GM21390 (cell line): ENCODE measurements around the gene PCDHGA10.
"Not testable (repeated sequence)": the region's sequence is repeated elsewhere in the genome, so short reads cannot be mapped to it uniquely, and the experiment has no call there.

Experiments
- ATAC-seq: cut with Tn5 transposase; IDR thresholded peaks from one replicate; pipeline ENCODE4 v1.9.1; 2021; ENCODE audit not compliant: unreplicated experiment

PCDHGA10 gene

GRCh38 chr5:141392429-141393198 is 20.2 kb upstream of the PCDHGA10 start, which contains the start of gene PCDHGA8:
Gene PCDHGA8, plus strand, starts transcription at chr5:141392633. Its CDS starts 181 bp downstream, at chr5:141392814.
- ATAC-seq, result no peak

- no peak for ATAC-seq
Observed at GRCh38 chr5:141393267-141393666, 19.5 kb upstream of the PCDHGA10 start.

DNA sequence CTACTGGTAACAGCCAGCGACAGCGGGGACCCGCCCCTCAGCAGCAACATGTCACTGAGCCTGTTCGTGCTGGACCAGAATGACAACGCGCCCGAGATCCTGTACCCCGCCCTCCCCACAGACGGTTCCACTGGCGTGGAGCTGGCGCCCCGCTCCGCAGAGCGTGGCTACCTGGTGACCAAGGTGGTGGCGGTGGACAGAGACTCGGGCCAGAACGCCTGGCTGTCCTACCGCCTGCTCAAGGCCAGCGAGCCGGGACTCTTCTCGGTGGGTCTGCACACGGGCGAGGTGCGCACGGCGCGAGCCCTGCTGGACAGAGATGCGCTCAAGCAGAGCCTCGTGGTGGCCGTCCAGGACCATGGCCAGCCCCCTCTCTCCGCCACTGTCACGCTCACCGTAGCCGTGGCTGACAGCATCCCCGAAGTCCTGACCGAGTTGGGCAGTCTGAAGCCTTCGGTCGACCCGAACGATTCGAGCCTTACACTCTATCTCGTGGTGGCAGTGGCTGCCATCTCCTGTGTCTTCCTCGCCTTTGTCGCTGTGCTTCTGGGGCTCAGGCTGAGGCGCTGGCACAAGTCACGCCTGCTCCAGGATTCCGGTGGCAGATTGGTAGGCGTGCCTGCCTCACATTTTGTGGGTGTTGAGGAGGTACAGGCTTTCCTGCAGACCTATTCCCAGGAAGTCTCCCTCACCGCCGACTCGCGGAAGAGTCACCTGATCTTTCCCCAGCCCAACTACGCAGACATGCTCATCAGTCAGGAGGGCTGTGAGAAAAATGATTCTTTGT is 18.2 kb upstream of the PCDHGA10 start:
- not testable (repeated sequence) for ATAC-seq

GRCh38 chr5:141397756-141398551 is 14.8 kb upstream of the PCDHGA10 start, which contains the start of gene PCDHGB5:
Gene PCDHGB5, plus strand, starts transcription at chr5:141397947. Its CDS starts 181 bp downstream, at chr5:141398128.
- not testable (repeated sequence) for ATAC-seq

- ATAC-seq, result no peak
Observed at GRCh38 chr5:141398608-141399007, 14.2 kb upstream of the PCDHGA10 start.

GRCh38 chr5:141399555-141400258 is 13.1 kb upstream of the PCDHGA10 start:
- ATAC-seq, result no peak

- ATAC-seq, result peak; percentile 55
Observed at GRCh38 chr5:141402553-141403243, 10.1 kb upstream of the PCDHGA10 start, which contains the start of gene PCDHGA9. Gene PCDHGA9, plus strand, starts transcription at chr5:141402778. Its CDS starts 175 bp downstream, at chr5:141402953.

GRCh38 chr5:141403387-141403786 is 9.4 kb upstream of the PCDHGA10 start:
- ATAC-seq, result no peak

DNA sequence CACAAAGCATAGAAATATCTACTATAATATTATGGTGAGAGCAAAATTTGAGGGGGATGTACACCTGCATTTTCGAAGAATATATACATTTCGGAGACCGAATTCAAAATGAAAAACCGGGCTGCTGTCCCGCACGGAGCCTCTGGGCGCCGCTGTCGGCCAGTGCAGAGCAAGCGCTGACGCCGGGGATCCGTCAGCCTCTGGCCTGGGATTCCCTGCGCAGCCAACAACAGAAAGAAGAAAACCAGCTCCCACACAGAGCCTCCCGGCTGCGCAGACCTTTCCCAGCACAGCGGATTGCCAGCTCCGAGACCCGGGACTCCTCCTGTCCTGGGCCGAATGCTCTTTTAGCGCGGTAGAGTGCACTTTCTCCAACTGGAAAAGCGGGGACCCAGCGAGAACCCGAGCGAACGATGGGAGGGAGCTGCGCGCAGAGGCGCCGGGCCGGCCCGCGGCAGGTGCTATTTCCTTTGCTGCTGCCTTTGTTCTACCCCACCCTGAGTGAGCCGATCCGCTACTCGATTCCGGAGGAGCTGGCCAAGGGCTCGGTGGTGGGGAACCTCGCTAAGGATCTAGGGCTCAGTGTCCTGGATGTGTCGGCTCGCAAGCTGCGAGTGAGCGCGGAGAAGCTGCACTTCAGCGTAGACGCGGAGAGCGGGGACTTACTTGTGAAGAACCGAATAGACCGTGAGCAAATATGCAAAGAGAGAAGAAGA is 4.8 kb upstream of the PCDHGA10 start, which contains the start of gene PCDHGB6:
Gene PCDHGB6, plus strand, starts transcription at position 232 of the 716 bp plus-strand sequence. Its CDS starts 182 bp downstream, at position 414.
- peak; percentile 64 for ATAC-seq

DNA sequence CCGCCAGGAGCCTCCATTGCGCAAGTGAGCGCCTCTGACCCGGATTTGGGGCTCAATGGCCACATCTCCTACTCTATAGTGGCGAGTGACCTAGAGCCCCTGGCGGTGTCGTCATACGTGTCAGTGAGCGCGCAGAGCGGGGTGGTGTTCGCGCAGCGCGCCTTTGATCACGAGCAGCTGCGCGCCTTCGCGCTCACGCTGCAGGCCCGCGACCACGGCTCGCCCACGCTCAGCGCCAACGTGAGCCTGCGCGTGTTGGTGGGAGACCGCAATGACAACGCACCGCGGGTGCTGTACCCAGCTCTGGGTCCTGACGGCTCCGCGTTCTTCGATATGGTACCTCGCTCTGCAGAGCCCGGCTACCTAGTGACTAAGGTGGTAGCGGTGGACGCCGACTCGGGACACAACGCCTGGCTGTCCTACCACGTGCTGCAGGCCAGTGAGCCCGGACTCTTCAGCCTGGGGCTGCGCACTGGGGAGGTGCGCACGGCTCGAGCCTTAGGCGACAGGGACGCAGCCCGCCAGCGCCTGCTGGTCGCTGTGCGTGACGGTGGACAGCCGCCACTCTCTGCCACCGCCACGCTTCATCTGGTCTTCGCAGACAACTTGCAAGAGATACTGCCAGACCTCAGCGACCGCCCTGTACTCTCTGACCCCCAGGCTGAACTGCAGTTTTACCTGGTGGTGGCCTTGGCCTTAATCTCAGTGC is 3.0 kb upstream of the PCDHGA10 start:
- no peak for ATAC-seq

DNA sequence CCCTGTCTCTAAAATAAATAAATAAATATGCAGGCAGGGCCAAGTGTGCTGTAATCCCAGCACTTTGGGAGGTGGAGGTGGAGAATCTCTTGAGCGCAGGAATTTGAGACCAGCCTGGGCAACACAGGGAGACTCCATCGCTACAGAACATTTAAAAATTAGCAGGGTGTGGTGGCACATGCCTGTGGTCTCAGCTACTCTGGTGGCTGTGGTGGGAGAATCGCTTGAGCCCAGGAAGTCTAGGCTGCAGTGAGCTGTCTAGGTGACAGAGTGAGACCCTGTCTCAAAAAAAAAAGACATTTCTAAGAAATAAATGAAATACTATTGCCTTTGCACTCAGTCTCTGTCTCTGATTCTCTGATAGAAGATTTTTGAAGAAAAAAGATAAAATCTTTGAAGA is 1.2 kb upstream of the PCDHGA10 start:
- ATAC-seq, result no peak

DNA sequence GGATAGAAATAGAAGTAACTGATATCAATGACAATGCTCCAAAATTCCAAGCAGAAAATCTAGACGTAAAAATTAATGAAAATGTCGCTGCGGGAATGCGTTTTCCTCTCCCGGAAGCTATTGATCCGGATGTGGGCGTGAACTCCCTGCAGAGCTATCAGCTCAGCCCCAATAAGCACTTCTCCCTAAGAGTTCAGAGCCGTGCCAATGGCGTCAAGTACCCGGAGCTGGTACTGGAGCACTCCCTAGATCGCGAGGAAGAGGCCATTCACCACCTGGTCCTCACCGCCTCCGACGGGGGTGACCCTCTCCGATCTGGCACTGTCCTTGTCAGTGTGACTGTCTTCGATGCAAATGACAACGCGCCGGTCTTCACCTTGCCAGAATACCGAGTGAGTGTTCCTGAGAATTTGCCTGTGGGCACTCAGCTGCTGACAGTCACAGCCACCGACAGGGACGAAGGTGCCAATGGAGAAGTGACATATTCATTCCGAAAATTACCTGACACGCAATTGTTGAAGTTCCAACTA is 818 bp downstream of the PCDHGA10 start:
- ATAC-seq, result no peak

GRCh38 chr5:141414548-141415274 is 1.9 kb downstream of the PCDHGA10 start:
- ATAC-seq, result not testable (repeated sequence)

GRCh38 chr5:141415275-141415618 is 2.5 kb downstream of the PCDHGA10 start:
- ATAC-seq, result not testable (repeated sequence)

DNA sequence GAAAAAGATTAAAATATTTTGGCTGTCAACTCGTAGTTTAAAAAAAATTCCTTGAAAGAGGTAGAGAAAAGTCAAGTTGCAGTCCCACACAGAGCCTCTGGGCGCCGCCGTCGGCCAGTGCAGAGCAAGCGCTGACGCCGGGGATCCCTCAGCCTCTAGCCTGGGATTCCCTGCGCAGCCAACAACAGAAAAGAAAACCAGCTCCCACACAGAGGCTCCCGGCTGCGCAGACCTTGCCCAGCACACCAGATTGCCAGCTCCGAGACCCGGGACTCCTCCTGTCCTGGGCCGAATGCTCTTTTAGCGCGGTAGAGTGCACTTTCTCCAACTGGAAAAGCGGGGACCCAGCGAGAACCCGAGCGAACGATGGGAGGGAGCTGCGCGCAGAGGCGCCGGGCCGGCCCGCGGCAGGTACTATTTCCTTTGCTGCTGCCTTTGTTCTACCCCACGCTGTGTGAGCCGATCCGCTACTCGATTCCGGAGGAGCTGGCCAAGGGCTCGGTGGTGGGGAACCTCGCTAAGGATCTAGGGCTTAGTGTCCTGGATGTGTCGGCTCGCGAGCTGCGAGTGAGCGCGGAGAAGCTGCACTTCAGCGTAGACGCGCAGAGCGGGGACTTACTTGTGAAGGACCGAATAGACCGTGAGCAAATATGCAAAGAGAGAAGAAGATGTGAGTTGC is 4.8 kb downstream of the PCDHGA10 start, which contains the start of gene PCDHGB7:
Gene PCDHGB7, plus strand, starts transcription at position 184 of the 679 bp plus-strand sequence. Its CDS starts 183 bp downstream, at position 367.
- peak; percentile 86 for ATAC-seq

- no peak for ATAC-seq
Observed at GRCh38 chr5:141419074-141419880, 6.5 kb downstream of the PCDHGA10 start.
